RWPE1 (cell line): ENCODE measurements around the gene TJAP1.
A peak's percentile ranks its signal among the peaks of the same experiment; 100 is the strongest.

Experiments
- CTCF ChIA-PET: fragments of 350-600 bp; sonication (Branson Sonifier 250); formaldehyde crosslinking; extraction: SDS; loops from one replicate; lab custom pipeline; 2021; lab: Yijun Ruan, JAX
- POLR2A ChIA-PET: fragments of 400-600 bp; formaldehyde crosslinking; extraction: SDS; loops from one replicate; lab custom pipeline; 2020; ENCODE audit warnings: antibody characterized with exemption; ENCODE audit not compliant: low non-redundant PET; lab: Yijun Ruan, JAX
- DNase-seq: peaks from one replicate; pipeline ENCODE4 v3.0.0; 2012; ENCODE audit warnings: low spot score
- H3K27ac ChIP-seq: fragments of 450-650 bp; 2 replicates; pipeline ENCODE4 v1.5.1; 2017
- TF ChIP-seq, protein P1 (sequence below): fragments of 450-650 bp; conservative IDR thresholded peaks from 2 replicates; pipeline ENCODE4 v1.5.1; 2017; ENCODE audit warnings: low read depth, mild to moderate bottlenecking

Gene TJAP1

GRCh38 chr6:43481075-43481474 is 3.7 kb downstream of the TJAP1 start:
- ChIA-PET POLR2A (no interaction called here), CTCF (interaction anchor here (0.6 kb wide), 1 partner anchor 10 kb away, joined by 3 read pairs; no protein-coding TSS in a partner anchor)
- H3K27ac ChIP-seq: no peak overlapping the region
- TF ChIP-seq, protein P1, sequence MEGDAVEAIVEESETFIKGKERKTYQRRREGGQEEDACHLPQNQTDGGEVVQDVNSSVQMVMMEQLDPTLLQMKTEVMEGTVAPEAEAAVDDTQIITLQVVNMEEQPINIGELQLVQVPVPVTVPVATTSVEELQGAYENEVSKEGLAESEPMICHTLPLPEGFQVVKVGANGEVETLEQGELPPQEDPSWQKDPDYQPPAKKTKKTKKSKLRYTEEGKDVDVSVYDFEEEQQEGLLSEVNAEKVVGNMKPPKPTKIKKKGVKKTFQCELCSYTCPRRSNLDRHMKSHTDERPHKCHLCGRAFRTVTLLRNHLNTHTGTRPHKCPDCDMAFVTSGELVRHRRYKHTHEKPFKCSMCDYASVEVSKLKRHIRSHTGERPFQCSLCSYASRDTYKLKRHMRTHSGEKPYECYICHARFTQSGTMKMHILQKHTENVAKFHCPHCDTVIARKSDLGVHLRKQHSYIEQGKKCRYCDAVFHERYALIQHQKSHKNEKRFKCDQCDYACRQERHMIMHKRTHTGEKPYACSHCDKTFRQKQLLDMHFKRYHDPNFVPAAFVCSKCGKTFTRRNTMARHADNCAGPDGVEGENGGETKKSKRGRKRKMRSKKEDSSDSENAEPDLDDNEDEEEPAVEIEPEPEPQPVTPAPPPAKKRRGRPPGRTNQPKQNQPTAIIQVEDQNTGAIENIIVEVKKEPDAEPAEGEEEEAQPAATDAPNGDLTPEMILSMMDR: no peak
- DNase-seq: peak; percentile 78

DNA sequence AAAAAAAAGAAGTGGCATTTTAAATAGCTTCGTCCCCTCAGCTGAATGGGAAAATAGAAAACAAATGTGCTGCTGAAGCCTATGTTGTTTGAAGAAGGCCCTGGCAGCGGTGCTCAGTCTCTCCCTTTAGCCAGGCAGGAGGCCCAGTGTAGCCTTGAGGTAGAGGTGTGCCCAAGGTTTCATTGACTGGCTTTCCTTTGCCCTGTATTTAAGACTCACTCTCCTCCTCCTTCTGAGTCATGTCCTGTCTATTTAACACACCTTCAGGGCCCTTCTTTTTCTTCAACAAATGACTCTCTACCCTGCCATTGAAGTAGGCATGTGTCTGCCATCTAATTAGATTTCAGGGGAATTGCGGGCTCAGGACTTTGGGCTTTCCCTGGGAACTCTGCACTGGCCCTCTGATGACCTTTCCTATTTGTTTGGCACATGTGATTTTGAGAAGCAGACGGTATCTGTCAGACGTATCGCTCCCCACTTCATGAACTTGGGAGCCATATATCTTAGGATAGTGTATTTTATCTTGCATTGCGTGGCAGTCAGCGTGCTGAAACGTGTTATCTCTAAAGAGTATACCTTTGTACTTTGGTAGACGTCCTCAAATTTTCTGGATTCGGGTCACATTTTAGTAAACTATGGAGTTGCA is 4.3 kb downstream of the TJAP1 start:
- POLR2A ChIA-PET: no interaction called here
- CTCF ChIA-PET: interaction anchor here (0.6 kb wide), 1 partner anchor 9 kb away, joined by 3 read pairs; no protein-coding TSS in a partner anchor
- peak overlapping the region; percentile 64 for H3K27ac ChIP-seq
- TF ChIP-seq, protein P1: no peak
- peak; percentile 87 for DNase-seq

- no peak overlapping the region; the same call in 1 of the 2 replicates for H3K27ac ChIP-seq
- DNase-seq: no peak
- POLR2A ChIA-PET: interaction anchor here (0.6 kb wide), 1 partner anchor 12 kb away, joined by 8 read pairs; the partner anchor contains the start of gene TJAP1
- CTCF ChIA-PET: interaction anchor here (1.4 kb wide), 1 partner anchor 33 kb away, joined by 5 read pairs; the partner anchor contains the start of gene DLK2
- TF ChIP-seq, protein P1: no peak
Measured at GRCh38 chr6:43488667-43489276, 11.4 kb downstream of the TJAP1 start.

DNA sequence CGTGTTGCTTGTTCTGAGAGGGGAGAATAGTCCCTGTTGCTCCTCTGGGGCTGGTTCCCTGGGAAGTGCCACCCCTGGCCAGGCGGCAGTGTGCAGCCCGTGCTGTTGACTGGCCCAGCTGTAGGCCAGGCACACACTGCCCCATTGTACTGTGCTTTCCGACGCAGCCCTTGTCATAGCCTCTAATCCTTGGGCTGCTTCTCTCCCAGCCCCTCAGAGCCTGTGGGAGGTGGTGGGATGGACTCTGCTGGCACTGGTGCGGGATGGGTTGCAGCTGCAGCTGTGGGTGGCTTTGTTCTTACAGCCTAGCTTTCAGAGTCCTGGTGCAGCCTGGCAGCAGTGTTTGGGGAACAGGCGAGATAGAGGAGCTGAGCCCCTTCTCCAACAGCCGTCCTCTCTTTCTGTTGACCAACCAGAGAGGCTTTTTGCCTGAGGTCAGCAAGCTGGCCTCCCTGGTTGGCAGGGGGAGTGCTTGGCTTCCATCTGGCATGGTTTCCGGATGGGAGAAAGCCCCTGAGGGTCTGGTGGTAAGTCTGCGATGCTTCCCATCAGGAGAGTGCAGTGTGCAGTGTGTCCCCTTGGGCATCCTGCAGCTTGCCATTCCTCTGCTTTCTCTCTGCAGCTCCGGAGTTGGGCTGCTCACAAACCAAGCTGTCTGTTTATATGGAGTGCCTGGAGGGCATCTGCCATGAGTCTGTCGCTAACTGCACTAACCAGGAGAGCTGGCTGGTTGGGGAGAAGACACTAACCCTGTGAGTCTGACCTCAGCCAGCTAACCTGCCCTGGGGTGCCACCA is 12.1 kb downstream of the TJAP1 start:
- POLR2A ChIA-PET: interaction anchor here (0.6 kb wide), 1 partner anchor 12 kb away, joined by 8 read pairs; the partner anchor contains the start of gene TJAP1
- no peak for DNase-seq
- TF ChIP-seq, protein P1: no peak
- CTCF ChIA-PET: interaction anchor here (1.4 kb wide), 1 partner anchor 34 kb away, joined by 5 read pairs; the partner anchor contains the start of gene DLK2
- H3K27ac ChIP-seq: no peak overlapping the region; the same call in 1 of the 2 replicates

DNA sequence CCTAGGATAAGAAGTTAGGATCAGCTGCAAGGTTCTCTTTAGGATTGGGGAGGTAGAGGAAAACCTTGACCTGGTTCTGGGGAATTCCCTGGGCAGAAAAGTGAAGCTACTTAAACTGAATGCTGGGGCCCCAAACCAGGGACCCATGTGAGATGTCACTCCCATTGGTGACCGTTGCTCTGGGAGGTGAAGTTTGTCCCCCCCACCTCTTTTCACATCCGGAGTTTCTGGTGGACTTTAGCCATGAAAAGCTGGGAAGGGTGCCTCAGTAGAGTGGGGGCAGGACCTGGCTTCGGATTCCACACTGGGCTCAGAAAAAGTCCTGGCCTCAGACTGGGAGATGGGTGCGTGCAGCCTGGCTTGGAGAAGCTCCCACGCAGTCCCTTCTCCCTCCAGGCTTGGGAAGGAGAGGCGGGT is 13.2 kb downstream of the TJAP1 start:
- no peak for DNase-seq
- CTCF ChIA-PET: interaction anchor here (0.6 to 1.4 kb wide), 2 partner anchors 10 to 35 kb away, joined by 3 to 5 read pairs; partner anchors contain the start of gene DLK2
- TF ChIP-seq, protein P1: no peak
- POLR2A ChIA-PET: no interaction called here
- H3K27ac ChIP-seq: no peak overlapping the region
